Stimulated activated naive CD8-positive, alpha-beta T cell treated with anti-CD3 and anti-CD28 coated beads, Interleukin-15, Interleukin-2, amounts not matched to agents 100 ng/mL and 50 ng/mL, for 24 hours (primary cell): ENCODE data around the gene PACSIN2.

Experiments used
- H3K27ac Mint-ChIP-seq: one replicate; pipeline ENCODE4 v1.8.0; 2021; ENCODE audit warnings: mild to moderate bottlenecking, mixed read lengths
- H3K27me3 Mint-ChIP-seq: one replicate; pipeline ENCODE4 v1.8.0; 2021; ENCODE audit warnings: mixed read lengths
- H3K36me3 Mint-ChIP-seq: one replicate; pipeline ENCODE4 v1.8.0; 2021; ENCODE audit warnings: low read depth, mixed read lengths
- H3K4me1 Mint-ChIP-seq: one replicate; pipeline ENCODE4 v1.8.0; 2021; ENCODE audit warnings: low read depth, mixed read lengths
- H3K4me3 Mint-ChIP-seq: one replicate; pipeline ENCODE4 v1.8.0; 2021; ENCODE audit warnings: mild to moderate bottlenecking, mixed read lengths
- H3K9me3 Mint-ChIP-seq: one replicate; pipeline ENCODE4 v1.8.0; 2021; ENCODE audit warnings: mixed read lengths

The PACSIN2 gene

GRCh38 chr22:42991010-42991651 lies 23.8 kb downstream of the PACSIN2 start:
- no peaks in the 10 kb centered on the region for H3K27me3 Mint-ChIP-seq
- H3K4me3 Mint-ChIP-seq: no peak overlapping the region
- H3K4me1 Mint-ChIP-seq: peaks cover 40% of the 10 kb centered on the region
- no peak overlapping the region for H3K27ac Mint-ChIP-seq
- H3K9me3 Mint-ChIP-seq: no peaks in the 10 kb centered on the region
- no peaks in the 10 kb centered on the region for H3K36me3 Mint-ChIP-seq

GRCh38 chr22:42990131-42990838 lies 24.7 kb downstream of the PACSIN2 start:
- Mint-ChIP-seq H3K4me1 (peaks cover 38% of the 10 kb centered on the region), H3K27ac (peak overlapping the region; percentile 67), H3K4me3 (no peak overlapping the region), H3K9me3 (no peaks in the 10 kb centered on the region), H3K36me3 (no peaks in the 10 kb centered on the region), H3K27me3 (no peaks in the 10 kb centered on the region)

- Mint-ChIP-seq H3K27me3 (no peaks in the 10 kb centered on the region), H3K9me3 (no peaks in the 10 kb centered on the region), H3K27ac (no peak overlapping the region), H3K4me3 (no peak overlapping the region), H3K36me3 (no peaks in the 10 kb centered on the region), H3K4me1 (peaks cover 14% of the 10 kb centered on the region)
Observed at GRCh38 chr22:42986115-42986514, 28.8 kb downstream of the PACSIN2 start.

GRCh38 chr22:42985531-42985905 lies 29.4 kb downstream of the PACSIN2 start:
- no peaks in the 10 kb centered on the region for H3K27me3 Mint-ChIP-seq
- H3K36me3 Mint-ChIP-seq: no peaks in the 10 kb centered on the region
- H3K4me3 Mint-ChIP-seq: no peak overlapping the region
- peaks cover 8% of the 10 kb centered on the region for H3K4me1 Mint-ChIP-seq
- H3K27ac Mint-ChIP-seq: no peak overlapping the region
- no peaks in the 10 kb centered on the region for H3K9me3 Mint-ChIP-seq

GRCh38 chr22:42984814-42985530 lies 30.0 kb downstream of the PACSIN2 start:
- H3K27me3 Mint-ChIP-seq: no peaks in the 10 kb centered on the region
- H3K27ac Mint-ChIP-seq: no peak overlapping the region
- no peaks in the 10 kb centered on the region for H3K9me3 Mint-ChIP-seq
- no peaks in the 10 kb centered on the region for H3K36me3 Mint-ChIP-seq
- no peak overlapping the region for H3K4me3 Mint-ChIP-seq
- peaks cover 3% of the 10 kb centered on the region for H3K4me1 Mint-ChIP-seq

- no peak overlapping the region for H3K4me3 Mint-ChIP-seq
- no peaks in the 10 kb centered on the region for H3K27me3 Mint-ChIP-seq
- no peaks in the 10 kb centered on the region for H3K9me3 Mint-ChIP-seq
- H3K36me3 Mint-ChIP-seq: no peaks in the 10 kb centered on the region
- peak overlapping the region; percentile 21 for H3K27ac Mint-ChIP-seq
- peaks cover 3% of the 10 kb centered on the region for H3K4me1 Mint-ChIP-seq
Observed at GRCh38 chr22:42984397-42984796, 30.6 kb downstream of the PACSIN2 start.

- H3K4me3 Mint-ChIP-seq: no peak overlapping the region
- H3K9me3 Mint-ChIP-seq: no peaks in the 10 kb centered on the region
- H3K4me1 Mint-ChIP-seq: peaks cover 9% of the 10 kb centered on the region
- no peaks in the 10 kb centered on the region for H3K27me3 Mint-ChIP-seq
- H3K36me3 Mint-ChIP-seq: no peaks in the 10 kb centered on the region
- H3K27ac Mint-ChIP-seq: no peak overlapping the region
Observed at GRCh38 chr22:42983470-42983869, 31.5 kb downstream of the PACSIN2 start.

- Mint-ChIP-seq H3K36me3 (no peaks in the 10 kb centered on the region), H3K27me3 (no peaks in the 10 kb centered on the region), H3K9me3 (no peaks in the 10 kb centered on the region), H3K27ac (no peak overlapping the region), H3K4me3 (no peak overlapping the region), H3K4me1 (peaks cover 22% of the 10 kb centered on the region)
Observed at GRCh38 chr22:42979606-42980005, 35.3 kb downstream of the PACSIN2 start.

GRCh38 chr22:42978453-42979103 lies 36.4 kb downstream of the PACSIN2 start:
- H3K36me3 Mint-ChIP-seq: no peaks in the 10 kb centered on the region
- H3K4me3 Mint-ChIP-seq: no peak overlapping the region
- H3K27ac Mint-ChIP-seq: no peak overlapping the region
- H3K9me3 Mint-ChIP-seq: no peaks in the 10 kb centered on the region
- H3K4me1 Mint-ChIP-seq: peaks cover 23% of the 10 kb centered on the region
- no peaks in the 10 kb centered on the region for H3K27me3 Mint-ChIP-seq

- H3K27ac Mint-ChIP-seq: no peak overlapping the region
- H3K4me1 Mint-ChIP-seq: peaks cover 32% of the 10 kb centered on the region
Observed at GRCh38 chr22:42977569-42977968, 37.4 kb downstream of the PACSIN2 start.

GRCh38 chr22:42976217-42976933 lies 38.6 kb downstream of the PACSIN2 start:
- Mint-ChIP-seq H3K27ac (no peak overlapping the region), H3K9me3 (no peaks in the 10 kb centered on the region), H3K4me3 (no peak overlapping the region), H3K27me3 (no peaks in the 10 kb centered on the region), H3K4me1 (peaks cover 32% of the 10 kb centered on the region), H3K36me3 (peaks cover 3% of the 10 kb centered on the region)

More at GRCh38 chr22:42977569-42977968, 37.4 kb downstream of the PACSIN2 start:
- no peak overlapping the region for H3K4me3 Mint-ChIP-seq
- H3K36me3 Mint-ChIP-seq: no peaks in the 10 kb centered on the region
- no peaks in the 10 kb centered on the region for H3K9me3 Mint-ChIP-seq
- H3K27me3 Mint-ChIP-seq: no peaks in the 10 kb centered on the region

GRCh38 chr22:42974223-42974622 lies 40.7 kb downstream of the PACSIN2 start:
- H3K27ac Mint-ChIP-seq: no peak overlapping the region
- H3K27me3 Mint-ChIP-seq: no peaks in the 10 kb centered on the region
- no peaks in the 10 kb centered on the region for H3K9me3 Mint-ChIP-seq
- peaks cover 10% of the 10 kb centered on the region for H3K36me3 Mint-ChIP-seq
- H3K4me1 Mint-ChIP-seq: peaks cover 43% of the 10 kb centered on the region
- H3K4me3 Mint-ChIP-seq: no peak overlapping the region

- peaks cover 42% of the 10 kb centered on the region for H3K4me1 Mint-ChIP-seq
- peaks cover 10% of the 10 kb centered on the region for H3K36me3 Mint-ChIP-seq
- no peak overlapping the region for H3K27ac Mint-ChIP-seq
- no peaks in the 10 kb centered on the region for H3K27me3 Mint-ChIP-seq
- H3K9me3 Mint-ChIP-seq: no peaks in the 10 kb centered on the region
- no peak overlapping the region for H3K4me3 Mint-ChIP-seq
Observed at GRCh38 chr22:42973536-42973881, 41.4 kb downstream of the PACSIN2 start.

- Mint-ChIP-seq H3K9me3 (no peaks in the 10 kb centered on the region), H3K27me3 (no peaks in the 10 kb centered on the region), H3K4me3 (no peak overlapping the region), H3K36me3 (peaks cover 11% of the 10 kb centered on the region), H3K4me1 (peaks cover 39% of the 10 kb centered on the region), H3K27ac (no peak overlapping the region)
Observed at GRCh38 chr22:42972649-42973535, 42.1 kb downstream of the PACSIN2 start.
